HG02840 (cell line): ENCODE results near the gene ALOX5AP.

Experiments used
- ATAC-seq: cut with Tn5 transposase; IDR thresholded peaks from one replicate; pipeline ENCODE4 v1.9.1; 2021; ENCODE audit warnings: mild to moderate bottlenecking, moderate library complexity, moderate number of reproducible peaks; ENCODE audit not compliant: unreplicated experiment, low FRiP score

ALOX5AP gene

DNA sequence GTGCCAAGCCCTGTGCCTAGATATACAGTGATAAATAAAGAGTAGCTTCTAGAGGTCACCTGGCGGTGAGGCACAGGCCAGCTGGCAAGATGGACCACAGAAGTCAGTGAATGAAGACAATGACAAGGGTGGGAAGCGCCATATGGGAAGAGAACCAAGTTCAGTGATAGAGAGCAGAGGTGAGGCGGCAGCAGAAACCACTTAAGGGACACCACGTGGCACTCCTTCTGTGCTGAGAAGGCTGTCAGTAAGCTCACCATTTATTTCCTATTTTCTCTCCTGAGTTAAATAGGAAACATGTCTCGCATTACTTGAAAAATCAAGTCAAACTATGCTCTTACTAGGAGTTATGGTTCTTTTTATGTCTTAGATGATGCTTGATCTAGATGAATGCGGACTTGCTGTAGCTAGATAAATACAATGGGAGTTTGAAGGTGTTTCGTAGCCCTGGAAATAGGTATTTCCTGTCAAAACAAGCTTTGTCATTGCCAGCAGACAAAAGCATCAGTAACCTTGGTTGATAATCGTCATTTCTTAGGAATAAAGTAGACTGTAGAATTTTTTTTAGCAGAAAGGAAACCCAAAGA, 17.8 kb downstream of the ALOX5AP start:
- no peak for ATAC-seq

DNA sequence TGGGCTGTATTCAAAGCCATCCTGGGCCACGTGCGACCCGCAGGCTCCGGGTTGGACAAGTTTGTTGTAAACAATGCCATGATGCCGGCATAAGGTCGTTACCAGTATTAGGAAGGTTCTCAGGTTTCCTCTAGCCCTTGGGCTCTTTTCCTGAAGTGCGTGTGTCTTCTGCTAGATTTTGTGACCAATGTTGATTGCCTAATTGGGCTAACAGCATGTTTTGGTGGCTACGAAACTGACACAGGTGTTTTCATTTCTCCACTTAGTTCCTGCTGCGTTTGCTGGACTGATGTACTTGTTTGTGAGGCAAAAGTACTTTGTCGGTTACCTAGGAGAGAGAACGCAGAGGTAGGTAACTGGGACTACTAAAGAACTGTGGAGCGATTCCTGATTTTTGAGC, 20.3 kb downstream of the ALOX5AP start:
- ATAC-seq = no peak

DNA sequence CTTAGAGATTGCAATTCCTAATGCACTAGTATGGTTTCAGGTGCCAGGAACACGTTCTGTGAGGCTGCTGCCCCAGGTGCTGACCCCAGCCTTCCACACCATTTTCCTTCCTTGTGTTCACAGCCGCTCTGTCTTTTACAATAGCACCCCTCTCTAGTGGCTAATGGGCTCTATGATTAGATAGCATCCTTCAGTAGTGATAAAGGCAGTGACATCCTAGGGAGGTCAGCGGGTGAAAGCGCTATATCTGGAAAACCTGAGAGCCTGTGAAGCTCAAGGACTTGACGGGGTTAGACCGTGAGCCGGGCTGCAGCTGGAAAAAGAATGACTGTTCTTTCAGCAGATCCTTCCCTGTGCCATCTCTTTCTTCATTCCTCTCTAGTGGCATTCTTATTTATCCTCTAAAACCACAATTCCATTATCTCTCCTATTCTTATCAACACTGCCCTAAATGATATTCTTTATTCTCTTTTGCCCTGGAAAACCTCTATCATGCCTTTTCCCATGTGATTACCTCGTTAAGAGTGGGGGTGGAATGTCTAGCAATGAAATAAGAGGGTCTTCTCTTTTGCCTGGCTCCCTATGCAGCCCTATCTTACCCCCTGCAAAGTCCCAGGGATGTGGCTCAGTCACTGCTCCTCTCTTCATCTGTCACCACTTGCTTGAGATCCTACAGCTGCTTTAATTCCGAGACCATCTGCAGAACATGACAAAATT, 21.8 kb downstream of the ALOX5AP start:
- ATAC-seq = no peak

DNA sequence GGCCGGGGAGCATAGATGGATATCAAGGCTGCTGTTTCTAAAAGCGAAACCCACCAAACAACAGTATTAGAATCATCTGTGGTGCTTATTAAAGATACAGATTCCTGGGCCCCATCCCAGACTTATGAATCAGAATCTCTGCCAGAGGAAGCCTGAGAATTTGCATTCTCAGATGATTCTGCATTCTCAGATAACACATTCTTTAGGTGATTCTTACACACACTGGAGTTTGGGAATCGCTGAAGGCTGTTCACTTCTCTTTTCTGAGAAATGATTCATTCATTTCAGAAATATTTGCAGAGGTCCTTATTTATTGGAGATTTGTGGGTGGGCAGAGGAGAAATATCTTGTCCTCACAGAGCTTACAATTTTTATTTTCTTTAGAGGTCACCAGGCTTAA, 24.4 kb downstream of the ALOX5AP start:
- no peak for ATAC-seq

DNA sequence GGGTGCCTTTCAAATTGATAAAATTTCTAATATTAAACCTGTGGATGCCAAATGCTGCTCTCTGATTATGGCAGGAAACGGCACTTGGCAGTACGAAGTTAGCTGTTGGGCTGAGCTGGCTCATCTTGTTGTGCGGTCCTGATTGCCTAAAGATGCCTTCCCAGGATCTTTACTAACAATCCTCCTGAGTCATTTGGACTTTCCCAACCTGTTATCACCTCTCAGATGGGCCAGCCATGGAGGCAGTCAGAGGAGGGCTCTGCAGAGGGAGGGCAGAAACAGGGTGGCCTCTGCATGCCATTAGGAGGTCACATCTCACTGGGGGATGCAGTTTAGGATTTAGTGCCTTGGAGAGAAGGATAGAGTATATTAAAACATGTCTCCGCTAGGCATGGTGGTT, 27.3 kb downstream of the ALOX5AP start:
- no peak for ATAC-seq

DNA sequence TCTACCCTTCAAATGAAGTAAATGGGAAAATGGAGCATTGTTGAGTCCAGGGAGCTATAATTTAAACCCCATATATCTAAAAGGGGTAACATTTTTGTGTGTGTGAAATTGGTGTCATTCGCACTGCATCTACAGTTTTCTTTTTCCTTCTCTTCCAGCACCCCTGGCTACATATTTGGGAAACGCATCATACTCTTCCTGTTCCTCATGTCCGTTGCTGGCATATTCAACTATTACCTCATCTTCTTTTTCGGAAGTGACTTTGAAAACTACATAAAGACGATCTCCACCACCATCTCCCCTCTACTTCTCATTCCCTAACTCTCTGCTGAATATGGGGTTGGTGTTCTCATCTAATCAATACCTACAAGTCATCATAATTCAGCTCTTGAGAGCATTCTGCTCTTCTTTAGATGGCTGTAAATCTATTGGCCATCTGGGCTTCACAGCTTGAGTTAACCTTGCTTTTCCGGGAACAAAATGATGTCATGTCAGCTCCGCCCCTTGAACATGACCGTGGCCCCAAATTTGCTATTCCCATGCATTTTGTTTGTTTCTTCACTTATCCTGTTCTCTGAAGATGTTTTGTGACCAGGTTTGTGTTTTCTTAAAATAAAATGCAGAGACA, 28.6 kb downstream of the ALOX5AP start:
- ATAC-seq = no peak

DNA sequence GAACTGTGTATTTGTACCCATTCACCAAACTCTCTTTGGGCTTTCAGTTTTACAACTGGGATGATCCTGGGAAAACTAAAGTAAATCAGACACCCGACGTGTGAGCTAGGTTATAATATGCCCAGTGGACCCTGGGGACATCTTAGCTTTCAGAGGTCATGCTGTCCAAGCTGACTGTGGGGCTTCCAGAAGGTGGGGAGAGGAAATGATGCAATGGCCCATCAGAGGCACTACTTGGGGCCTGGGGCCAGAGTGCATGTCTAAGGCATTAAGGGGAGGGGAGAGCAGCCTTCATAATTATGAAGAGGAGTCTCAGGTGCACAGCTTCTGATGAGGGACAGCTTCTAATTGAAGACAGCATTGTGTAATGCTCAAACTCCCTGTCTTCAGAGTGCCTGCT, 30.9 kb downstream of the ALOX5AP start:
- ATAC-seq = no peak

DNA sequence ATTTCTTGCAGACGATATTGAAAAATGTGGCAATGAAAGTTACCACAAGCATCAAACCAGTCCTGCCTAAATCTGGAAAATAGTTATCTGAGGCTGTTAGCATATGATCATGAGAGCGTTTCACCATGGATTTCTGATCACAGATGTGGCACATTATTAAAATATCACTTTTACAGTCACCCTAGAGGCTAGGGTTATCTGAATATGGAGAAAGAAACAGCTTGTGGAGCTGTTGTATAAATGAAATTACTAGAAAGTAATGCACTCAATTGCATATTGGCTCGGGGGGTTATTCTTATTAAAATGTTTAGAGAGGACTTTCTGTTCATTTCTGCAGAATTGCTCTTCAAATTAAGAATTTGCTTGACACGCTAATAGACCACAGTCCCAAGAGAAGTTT, 35.6 kb downstream of the ALOX5AP start:
- no peak for ATAC-seq

DNA sequence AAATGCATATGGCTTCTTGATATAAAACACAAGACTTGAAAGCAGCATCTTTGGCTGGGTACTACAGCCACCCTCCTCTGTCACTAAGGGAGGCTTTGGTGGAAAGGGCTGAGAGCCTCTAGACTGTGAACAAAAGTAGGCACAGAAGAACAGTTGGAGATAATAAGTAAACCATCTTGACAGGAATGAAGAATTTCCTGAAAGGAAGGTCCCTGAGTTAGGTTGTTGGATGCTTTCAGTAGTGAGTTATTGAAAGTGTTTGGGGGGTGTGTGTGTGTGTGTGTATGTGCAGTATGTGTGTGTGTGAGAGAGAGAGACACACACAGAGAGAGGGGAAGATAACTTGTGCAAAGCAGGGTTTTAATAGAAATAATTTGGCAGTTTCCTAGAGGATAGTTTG, 38.2 kb downstream of the ALOX5AP start:
- ATAC-seq = no peak

DNA sequence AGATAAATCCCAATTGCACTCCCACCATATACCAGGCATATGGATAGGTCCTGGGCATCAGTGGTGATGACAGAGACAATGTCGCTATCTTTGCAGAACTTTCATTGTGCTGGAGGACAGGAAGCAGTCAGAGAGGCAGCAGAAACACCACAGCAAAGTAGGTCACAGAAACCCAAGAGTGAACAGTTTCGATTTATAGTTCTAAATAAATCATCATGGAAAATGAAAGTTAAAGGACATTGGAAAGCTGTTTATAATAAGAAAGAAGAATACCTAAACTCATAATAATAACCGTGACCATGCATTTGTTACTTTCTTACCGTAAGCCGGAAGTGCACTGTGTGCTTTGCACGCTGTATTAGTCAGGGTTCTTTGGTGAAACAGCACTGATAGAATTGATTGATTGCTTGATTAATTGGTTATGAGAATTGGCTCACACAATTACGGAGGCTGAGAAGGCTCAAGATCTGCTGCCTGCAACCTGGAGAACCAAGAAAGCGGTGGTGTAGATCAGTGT, 38.9 kb downstream of the ALOX5AP start:
- ATAC-seq = no peak

DNA sequence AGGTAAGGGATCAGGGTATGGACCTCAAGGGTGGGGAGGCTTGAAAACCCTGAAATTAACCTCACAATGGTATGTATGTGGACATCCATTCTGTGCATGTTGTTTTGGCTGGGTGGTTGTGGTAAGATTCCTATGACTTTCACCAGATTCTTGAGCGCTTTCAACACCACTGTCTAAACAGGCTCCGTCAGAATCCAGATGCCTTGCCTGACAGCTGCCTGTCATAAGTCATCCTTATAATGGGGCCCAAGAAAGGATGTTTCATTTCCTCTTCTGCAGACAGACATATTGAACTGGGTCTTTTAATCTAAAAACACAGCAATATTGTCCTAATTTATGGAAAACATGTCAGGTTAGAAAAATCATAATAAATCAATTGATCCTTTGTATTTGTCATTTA, 41.3 kb downstream of the ALOX5AP start:
- no peak for ATAC-seq

DNA sequence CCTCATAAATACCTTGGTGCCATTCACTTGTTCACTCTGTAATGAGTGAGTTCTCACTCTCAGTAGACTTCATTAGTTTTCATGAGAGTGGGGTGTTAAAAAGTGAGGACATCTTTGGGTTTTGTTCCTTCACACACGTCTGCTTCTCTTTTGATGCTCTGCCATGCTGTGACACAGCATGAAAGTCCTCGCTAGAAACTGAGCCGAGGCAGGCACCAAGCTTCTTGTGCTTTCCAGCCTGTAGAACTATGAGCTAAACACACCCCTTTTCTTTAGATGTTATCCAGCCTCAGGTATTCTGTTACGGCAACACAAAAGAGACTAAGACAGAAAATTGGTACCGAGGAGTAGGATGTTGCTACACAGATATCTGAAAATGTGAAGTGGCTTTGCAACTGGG, 43.7 kb downstream of the ALOX5AP start:
- no peak for ATAC-seq

DNA sequence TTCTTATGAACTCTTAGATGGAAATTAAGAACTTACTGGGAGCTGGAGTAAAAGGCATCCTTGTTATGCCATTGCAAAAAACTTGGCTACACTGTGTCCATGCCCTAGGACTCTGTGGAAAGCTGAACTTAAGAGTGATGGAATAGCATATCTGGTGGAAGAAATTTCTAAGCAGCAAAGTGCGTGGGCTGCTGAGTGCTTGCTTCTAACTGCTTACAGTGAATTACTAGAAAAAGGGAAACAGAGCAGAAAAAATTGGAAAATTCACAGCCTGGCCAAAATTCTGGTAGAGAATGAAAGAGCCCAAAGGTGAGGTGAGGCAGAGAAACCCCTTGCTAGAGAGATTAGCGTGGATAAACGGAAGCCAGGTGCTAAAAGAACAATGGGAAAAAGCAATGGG, 44.3 kb downstream of the ALOX5AP start:
- no peak for ATAC-seq

DNA sequence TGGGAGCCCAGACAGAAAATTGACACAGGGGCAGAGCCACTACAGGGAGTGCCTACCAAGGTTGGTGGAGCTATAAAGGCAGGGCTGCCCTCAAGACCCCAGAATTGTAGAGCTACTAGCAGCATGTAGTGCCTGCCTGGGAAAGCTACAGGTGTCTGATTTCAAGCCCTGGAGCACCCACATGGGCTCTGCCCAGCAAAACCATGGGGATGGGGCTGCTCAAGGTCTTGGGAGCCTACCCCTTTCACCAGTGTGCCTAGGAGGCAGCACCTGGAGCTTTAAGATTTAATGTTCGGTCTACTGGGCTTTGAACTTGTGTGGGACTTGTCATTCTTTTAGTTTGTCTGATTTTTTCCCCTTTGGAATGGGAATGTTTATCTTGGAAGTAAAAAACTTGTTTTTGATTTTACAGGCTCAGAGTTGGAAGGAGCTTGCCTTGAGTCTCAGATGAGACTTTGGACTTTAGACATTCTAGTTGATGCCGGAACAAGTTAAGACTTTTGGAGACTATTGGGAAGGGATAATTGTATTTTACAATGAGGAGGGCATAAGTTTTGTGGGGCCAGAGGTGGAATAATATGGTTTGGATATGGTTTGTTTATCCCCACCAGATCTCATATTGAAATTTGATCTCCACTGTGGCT, 45.1 kb downstream of the ALOX5AP start:
- ATAC-seq = no peak

DNA sequence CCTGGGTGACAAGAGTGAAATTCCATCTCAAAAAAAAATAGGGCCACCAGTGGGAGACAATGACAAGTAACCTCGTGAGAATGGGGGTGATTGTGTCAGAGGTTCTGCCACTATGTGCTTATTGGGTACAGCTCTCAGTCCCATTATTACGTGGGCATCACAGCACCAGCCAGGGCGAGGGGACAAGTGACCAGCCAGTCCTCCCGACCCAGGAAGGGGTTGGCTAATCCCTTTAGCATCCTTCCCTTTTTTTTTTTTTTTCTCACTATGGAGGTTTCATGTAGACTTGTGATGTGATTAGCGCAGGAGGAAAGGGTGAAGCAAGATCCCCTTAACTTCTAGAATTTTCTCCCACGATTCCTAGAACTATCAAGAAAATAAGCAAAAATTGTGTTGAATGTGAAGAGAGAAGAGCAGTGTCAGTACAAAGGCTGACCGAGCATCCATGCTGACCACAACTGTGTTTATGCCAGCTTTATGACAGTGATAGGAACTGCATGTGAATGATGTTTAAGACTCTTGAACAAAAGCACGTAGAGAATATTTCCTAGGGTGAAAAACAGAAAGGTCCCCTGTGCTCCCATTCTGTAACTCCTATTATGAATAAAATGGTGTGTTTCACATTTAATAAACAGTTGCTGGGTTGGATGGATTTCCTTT, 50.0 kb downstream of the ALOX5AP start:
- no peak for ATAC-seq

DNA sequence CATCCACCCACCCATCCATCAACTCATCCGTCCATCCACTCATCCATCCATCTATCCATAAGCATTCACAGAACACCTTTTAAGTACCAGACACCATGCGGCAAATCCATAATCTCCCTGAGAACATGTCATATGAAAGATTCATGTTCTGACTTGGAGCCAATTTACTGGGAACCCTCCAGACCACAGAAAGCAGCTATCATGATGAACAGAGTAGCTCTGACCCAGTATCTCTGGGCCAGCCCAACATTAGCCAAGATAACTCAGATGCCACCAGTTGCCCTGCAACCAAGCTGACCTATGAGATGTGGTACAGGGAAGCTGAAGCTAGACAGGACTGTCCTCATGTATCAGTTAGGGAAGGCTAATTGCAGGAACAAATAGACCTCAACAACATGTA, 51.3 kb downstream of the ALOX5AP start:
- ATAC-seq = no peak

DNA sequence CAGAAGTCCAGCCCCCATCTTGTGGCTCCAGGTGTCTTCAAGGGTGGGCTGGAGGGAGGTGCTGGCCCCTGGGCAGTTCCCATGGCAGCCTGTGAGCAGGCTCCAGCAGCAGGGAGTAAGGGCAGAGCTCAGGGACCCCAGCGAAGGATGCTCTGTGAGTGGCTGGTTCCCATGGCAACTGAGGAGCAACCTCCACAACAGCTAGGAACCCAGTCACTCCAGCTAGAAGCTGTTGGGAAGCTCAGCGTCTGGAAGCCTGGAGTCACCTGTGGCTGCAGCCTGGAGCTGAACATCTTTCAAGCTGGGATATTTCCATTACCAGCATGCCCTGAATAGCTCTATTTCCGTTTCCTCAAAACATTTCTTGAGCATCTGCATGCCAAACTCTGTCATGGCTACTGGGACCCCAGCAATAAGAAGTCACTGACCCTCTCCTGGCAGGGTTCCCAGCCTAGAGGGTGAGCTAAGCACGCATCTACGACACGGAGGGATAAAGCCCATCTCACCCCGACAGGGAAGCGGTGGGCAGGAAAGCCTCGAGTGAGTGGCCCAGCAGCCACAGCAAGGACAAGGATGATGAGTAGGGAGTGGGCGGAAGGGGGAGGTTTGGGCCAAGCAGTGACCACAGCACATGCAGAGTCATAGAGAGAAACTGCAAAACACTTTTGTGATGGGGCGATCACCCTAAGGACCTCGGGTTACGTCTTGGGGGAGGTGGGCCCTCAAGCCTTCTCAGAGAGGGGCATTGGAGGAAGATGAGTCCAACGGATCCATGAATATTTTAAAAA, 52.6 kb downstream of the ALOX5AP start:
- no peak for ATAC-seq

DNA sequence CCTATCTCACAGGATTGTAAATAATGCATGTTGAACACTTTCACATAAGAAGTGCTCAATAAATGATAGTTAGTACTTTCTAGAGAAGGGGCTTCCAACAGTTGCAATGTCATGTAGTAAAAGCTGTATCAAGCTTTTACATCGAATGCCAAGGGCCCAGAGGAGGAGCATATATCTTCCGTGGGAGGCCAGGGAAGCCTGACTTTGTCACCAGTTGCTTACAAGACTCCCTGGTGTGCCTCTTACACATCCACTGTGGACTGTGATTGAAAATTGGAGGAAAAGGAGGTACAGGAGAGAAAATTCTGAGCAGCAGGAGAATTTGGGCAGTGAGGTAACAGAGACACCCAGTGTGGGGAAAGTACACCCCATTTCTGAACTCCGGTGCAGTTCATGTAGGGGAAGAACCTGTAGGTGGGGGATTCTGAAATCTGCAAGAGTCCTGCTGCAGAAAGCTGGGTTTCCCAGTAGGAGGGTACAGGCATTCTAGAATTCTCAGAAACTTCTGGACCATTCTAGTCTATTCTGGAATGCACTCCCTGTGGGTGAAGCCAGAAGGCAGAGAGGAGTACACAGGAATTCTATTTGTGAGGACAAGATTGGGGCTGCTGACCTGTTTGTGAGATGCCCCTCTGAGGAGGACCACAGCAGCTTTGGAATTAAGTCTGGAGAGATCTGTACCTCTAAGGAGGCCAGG, 54.0 kb downstream of the ALOX5AP start:
- ATAC-seq = no peak

DNA sequence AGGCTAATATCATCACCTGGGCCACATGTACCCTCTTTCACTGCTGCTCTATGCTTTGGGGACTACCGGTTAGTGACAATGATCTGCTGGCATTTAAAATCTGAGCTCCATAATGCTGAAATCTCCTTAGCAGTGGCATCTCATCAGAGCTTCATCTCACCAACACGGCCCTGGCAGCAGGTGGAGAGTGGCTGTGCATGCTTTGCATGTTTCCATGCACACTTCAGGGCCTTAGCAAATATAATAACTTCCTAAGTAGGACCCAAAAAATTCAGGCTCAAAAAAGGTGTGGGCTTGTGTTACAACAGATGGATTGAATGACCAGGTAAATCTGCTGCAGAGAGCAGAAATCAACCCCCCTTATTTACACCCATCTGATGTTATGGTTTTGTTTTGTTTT, 55.2 kb downstream of the ALOX5AP start:
- ATAC-seq = no peak
